Measurements from ENCODE around the gene FSCN2. TPM values are rescaled to one million over a fixed set of nuclear protein-coding genes. Genes with fewer than 3 reads are reported as not detected.
A peak's percentile ranks its signal among the peaks of the same experiment; 100 is the strongest.

FSCN2 gene
- total RNA-seq, 1 experiment from 2014 or later, result 1.2 TPM

- H3K36me3 ChIP-seq (ENCODE audit: control insufficient read depth, insufficient read depth, low read length), result peaks cover 9% of the 10 kb centered on the region
- no peaks in the 10 kb centered on the region for H3K27me3 ChIP-seq (ENCODE audit: control insufficient read depth, insufficient read depth, low read length)
- H3K4me1 ChIP-seq (ENCODE audit: control insufficient read depth, insufficient read depth, low read length), result peaks cover 68% of the 10 kb centered on the region
- DNase-seq (ENCODE audit: low read depth, low spot score) (no peak), ATAC-seq (no peak)
- intact Hi-C loops (cut with micrococcal nuclease; ENCODE audit: unreplicated experiment) (no loop called here), in situ Hi-C loops (cut with HindIII; ENCODE audit: low pct_unique_long_range_greater_than_20kb, low sequenced_read_pairs) (no loop called here)
- POLR2A ChIA-PET, result interaction anchor here (1.2 kb wide), 1 partner anchor 9 kb away, joined by 3 read pairs; the partner anchor contains the start of gene FAAP100
- no peak overlapping the region for H3K4me3 ChIP-seq (ENCODE audit: low read depth in 2 of 2, low read length in 2 of 2)
- BruUV-seq (replicated peaks), result no TSS peak
- CTCF ChIA-PET, result no interaction called here
- no peaks in the 10 kb centered on the region for H3K9me3 ChIP-seq (ENCODE audit: control insufficient read depth, insufficient read depth, low read depth, low read length)
- TF ChIP-seq POLR2AphosphoS5 (IDR thresholded peaks at IDR 0.05; ENCODE audit: low read depth, low read length), result peak; percentile 40; the same call in 1 of the 2 replicates
- TF ChIP-seq REST (IDR thresholded peaks at IDR 0.05; ENCODE audit: insufficient read depth in 1 of 2, low read depth in 2 of 2, low read length in 1 of 2), result no peak
- H3K27ac ChIP-seq (ENCODE audit: low read length), result peak overlapping the region; percentile 39
Measured at GRCh38 chr17:81543756-81544155, 15.6 kb downstream of the FSCN2 start.

DNA sequence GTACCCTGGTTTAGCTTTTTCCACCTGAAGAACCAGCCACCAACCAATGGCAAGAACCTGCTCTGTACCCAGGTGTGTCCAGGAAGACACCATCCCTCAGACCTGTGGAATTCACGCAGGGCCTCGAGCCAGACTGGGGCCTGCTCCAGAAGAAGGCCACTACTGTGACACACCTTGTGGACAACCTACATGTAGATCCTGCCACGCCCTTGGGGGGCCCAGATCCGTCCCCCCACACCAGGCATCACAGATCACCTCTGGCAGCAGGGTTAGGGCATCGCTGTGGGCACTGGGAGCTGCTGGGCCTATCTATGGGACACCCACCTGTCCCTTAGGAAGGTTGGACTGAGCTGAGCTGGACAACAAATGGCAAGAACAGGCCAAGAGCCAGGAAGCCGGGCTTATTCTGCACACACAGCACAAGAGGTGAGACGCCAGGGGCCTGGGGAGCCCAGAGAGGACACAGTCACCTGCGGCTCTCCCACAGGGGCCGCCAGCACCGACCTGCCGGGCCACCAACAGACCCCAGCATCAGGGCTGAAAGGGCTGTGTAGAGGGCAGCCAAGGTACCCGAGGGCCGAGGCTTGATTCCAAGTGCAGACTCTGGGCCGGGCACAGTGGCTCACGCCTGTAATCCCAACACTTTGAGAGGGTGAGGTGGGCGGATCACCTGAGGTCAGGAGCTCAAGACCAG lies 16.3 kb downstream of the FSCN2 start:
- Histone ChIP-seq H3K27ac (ENCODE audit: low read length) (peak overlapping the region; percentile 36; the same call in 1 of the 2 replicates), H3K9me3 (ENCODE audit: control insufficient read depth, insufficient read depth, low read depth, low read length) (no peaks in the 10 kb centered on the region), H3K27me3 (ENCODE audit: control insufficient read depth, insufficient read depth, low read length) (no peaks in the 10 kb centered on the region), H3K4me1 (ENCODE audit: control insufficient read depth, insufficient read depth, low read length) (peaks cover 66% of the 10 kb centered on the region), H3K4me3 (ENCODE audit: low read depth in 2 of 2, low read length in 2 of 2) (no peak overlapping the region), H3K36me3 (ENCODE audit: control insufficient read depth, insufficient read depth, low read length) (peaks cover 9% of the 10 kb centered on the region)
- CTCF ChIA-PET, result no interaction called here
- TF ChIP-seq REST (IDR thresholded peaks at IDR 0.05; ENCODE audit: insufficient read depth in 1 of 2, low read depth in 2 of 2, low read length in 1 of 2) (no peak), SIN3A (IDR thresholded peaks at IDR 0.05; ENCODE audit: borderline replicate concordance, insufficient read depth, low read depth, low read length) (no peak), POLR2AphosphoS5 (IDR thresholded peaks at IDR 0.05; ENCODE audit: low read depth, low read length) (no peak), TCF7L2 (IDR thresholded peaks at IDR 0.05; ENCODE audit: low read depth, low read length) (no peak)
- TF ChIP-seq, protein P1, sequence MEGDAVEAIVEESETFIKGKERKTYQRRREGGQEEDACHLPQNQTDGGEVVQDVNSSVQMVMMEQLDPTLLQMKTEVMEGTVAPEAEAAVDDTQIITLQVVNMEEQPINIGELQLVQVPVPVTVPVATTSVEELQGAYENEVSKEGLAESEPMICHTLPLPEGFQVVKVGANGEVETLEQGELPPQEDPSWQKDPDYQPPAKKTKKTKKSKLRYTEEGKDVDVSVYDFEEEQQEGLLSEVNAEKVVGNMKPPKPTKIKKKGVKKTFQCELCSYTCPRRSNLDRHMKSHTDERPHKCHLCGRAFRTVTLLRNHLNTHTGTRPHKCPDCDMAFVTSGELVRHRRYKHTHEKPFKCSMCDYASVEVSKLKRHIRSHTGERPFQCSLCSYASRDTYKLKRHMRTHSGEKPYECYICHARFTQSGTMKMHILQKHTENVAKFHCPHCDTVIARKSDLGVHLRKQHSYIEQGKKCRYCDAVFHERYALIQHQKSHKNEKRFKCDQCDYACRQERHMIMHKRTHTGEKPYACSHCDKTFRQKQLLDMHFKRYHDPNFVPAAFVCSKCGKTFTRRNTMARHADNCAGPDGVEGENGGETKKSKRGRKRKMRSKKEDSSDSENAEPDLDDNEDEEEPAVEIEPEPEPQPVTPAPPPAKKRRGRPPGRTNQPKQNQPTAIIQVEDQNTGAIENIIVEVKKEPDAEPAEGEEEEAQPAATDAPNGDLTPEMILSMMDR (IDR thresholded peaks at IDR 0.05), result no peak
- DNase-seq (ENCODE audit: low read depth, low spot score), result no peak
- BruUV-seq (replicated peaks), result no TSS peak
- intact Hi-C loops (cut with micrococcal nuclease; ENCODE audit: unreplicated experiment), result no loop called here
- in situ Hi-C loops (cut with HindIII; ENCODE audit: low pct_unique_long_range_greater_than_20kb, low sequenced_read_pairs), result no loop called here
- no peak for ATAC-seq
- POLR2A ChIA-PET, result interaction anchor here (0.6 to 1.2 kb wide), 2 partner anchors 8 to 699 kb away, joined by 3 to 9 read pairs; partner anchors contain the start of gene FAAP100

Measured in Panc1 (cell line).